HG03097 (cell line): ENCODE results near the gene KRT74.

Source experiments
- ATAC-seq: cut with Tn5 transposase; IDR thresholded peaks from one replicate; pipeline ENCODE4 v1.9.1; 2021; ENCODE audit not compliant: unreplicated experiment, low FRiP score

Gene KRT74

DNA sequence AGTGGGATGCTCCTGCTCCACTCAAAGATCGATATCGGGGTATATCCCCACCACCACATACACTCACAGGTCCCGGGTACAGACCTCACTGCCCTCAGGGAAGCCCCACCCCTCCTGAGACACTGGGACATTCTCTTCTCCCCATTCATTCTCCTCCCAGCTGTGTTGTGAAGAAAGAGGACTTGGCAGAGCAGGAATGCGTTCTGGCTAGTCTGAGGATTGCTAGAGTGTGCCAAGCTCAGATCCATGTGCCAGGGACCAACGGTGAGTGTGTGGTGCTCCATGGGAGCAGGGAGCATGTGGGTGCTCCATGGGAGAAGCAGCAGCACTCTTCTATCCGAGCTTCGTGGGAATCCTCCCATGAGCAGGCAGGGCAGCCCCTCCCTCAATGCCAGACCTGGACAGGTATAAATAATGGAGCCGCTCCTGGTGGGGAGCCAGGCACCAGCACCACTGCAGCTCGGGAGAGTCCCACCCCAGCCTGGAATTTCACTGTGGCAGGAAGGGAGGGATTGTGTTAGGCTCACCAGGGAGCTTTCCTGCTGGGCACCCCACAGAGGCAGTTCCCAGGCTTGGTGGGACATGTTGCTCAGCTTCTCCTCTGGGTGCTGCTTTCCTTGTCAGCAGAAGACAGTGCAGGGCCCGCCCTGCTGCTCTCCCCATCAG, 51.2 kb downstream of the KRT74 start:
- no peak for ATAC-seq

DNA sequence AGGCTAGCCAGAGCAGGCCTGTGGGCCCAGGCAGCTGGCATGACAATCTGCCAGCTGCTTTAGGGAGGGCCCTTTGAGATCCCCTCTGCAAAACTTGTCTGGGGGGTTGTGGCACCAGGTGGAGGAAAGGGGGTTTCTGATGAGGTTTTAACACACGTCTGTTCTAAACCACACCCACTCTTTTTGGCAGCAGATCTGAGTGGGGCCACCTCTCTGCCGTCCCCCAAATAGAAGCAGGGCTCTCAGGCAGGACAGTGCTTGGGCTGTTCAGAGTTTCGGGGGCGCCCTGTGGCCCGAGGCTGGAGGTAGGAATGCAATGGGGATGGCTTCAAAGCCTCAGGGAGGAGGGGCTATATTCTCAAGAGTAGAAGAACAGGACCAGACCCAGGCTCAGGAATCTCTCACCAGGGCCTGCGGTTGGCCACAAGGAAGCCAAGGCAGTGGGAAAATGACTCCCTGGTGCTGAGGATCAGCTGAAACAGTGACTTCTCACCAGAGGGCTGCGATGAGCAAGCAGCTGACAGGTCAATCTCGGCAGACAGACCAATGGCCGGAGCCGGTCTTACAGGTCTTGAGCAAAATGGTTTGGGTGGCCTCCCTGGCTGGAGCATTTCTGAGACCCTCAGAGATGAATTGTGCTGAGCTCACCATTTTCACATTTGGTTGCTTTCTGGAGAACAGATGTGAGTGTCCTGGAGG, 51.9 kb downstream of the KRT74 start:
- no peak for ATAC-seq

DNA sequence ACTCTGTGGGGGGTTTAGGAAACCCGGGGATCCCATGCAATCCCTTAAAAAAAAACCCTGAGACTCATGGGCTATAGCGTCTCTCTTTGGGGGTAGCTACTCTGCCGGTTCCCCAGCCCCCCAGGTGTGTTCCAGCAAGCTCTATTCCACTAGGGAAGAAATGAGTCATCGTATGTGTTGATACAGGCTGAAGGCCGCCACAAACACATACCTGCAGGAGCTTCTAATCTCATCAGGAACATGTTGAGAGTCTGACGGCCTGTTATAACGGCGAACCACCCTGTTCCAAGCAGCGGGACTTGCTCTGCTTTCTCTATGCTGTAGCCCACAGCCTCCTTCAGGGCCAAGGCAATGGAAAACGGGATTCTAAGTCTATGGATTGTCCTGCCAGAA, 52.5 kb downstream of the KRT74 start:
- ATAC-seq: no peak

DNA sequence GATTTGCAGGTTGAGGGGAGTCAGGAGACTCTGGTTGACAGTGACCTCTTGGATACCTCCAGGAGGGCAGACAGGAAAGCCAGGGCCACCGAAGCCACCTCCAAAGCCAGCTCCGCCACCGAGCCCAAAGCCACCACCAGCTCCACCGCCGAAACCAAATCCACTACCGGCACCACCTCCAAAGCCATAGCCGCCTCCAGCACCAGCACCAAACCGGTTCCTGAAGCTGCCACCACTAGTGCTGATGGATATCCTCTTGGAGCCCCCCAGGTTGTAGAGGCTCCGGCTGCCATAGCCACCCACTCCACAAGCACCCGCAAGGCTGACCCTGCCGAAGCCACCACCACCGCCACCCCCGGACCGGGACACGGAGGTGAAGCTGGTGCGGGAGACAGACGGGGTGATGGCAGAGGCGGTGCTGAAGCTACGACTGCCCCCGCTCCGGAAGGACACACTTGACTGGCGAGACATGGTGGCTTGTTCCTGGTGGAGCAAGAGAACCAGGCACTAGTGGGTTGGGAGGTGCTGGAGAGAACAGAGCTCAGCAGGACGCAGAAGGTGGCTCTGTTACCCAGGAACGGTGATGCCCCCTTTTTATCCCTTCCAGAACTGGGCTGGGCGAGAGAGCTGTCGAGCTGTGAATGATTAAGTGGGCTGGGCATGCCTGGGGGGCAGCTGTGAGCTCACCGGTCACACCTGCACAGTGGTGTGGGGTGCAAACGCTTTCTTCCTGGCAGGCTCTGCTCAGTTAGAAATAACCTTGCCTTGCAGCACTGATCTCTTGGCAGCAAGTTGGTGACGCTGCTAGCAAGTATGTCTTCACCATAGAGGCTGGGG, 53.6 kb downstream of the KRT74 start, which contains the start of gene KRT5:
Gene KRT5 (minus strand): TSS at position 569 of the 837 bp plus-strand sequence. CDS start 98 bp downstream, at position 471.
- ATAC-seq: no peak

DNA sequence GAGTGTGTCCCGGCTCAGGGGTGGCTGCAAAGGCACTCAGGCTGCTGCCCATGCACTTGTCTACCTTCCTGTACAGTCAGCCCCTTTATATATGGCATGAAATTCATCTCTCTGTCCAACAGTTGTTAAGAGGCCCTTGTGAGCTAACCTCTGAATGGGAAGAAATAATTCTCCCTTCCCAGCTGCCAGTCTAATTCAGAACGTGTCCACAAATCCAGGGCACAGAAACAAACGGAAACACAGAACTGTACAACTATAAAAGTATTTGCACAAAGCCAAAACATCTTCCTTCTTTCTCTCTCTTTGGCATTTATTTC, 54.3 kb downstream of the KRT74 start:
- ATAC-seq: no peak

DNA sequence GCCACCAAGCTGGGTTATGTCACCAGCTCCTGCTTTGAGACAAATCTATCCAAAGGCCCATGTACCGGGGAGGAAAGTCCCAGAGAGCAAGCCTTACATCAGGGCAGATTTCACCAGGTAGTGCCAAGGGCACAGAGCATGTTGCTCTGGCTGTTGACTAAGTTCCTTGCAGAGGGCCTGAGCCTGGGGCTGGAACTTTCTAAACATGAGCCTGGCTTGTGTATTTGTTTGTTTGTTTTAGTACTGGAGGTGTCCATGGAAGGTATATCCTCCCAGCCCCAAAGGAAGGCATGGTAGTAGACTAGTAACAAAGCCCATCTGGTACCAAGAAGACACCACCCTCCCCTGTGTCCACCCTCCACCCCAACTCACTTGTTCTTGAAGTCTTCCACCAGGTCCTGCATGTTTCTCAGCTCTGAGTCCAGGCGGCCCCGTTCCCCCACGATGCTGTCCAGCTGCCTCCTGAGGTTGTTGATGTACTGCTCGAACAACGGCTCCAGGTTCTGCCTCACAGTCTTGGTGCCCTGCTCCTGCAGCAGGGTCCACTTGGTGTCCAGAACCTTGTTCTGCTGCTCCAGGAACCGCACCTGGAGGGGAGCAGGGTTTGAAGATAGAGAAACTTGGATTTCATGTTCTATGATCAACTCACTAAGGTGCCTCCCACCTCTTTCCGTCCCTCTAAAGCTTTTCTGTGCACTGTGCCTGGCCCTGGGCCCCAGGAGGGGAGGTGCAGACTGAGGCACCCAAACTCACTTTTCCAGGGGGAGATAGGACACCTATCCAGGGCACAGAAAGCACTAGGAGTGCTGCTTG, 54.9 kb downstream of the KRT74 start:
- no peak for ATAC-seq

DNA sequence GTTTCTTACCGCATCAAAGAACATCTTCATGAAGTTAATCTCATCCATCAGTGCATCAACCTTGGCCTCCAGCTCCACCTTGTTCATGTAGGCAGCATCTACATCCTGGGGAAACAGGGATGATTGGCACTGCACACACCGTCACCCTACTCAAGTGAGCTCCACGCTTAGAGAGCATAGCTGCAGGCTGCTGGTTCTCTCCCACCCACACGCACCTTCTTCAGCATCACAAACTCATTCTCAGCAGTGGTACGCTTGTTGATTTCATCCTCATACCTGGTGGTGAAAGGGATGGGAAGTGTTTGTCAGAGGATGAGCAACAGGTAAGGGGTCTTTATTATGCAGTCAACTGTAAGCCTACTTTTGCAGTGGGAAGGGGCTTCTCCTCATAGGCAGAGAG, 55.8 kb downstream of the KRT74 start:
- ATAC-seq: no peak

DNA sequence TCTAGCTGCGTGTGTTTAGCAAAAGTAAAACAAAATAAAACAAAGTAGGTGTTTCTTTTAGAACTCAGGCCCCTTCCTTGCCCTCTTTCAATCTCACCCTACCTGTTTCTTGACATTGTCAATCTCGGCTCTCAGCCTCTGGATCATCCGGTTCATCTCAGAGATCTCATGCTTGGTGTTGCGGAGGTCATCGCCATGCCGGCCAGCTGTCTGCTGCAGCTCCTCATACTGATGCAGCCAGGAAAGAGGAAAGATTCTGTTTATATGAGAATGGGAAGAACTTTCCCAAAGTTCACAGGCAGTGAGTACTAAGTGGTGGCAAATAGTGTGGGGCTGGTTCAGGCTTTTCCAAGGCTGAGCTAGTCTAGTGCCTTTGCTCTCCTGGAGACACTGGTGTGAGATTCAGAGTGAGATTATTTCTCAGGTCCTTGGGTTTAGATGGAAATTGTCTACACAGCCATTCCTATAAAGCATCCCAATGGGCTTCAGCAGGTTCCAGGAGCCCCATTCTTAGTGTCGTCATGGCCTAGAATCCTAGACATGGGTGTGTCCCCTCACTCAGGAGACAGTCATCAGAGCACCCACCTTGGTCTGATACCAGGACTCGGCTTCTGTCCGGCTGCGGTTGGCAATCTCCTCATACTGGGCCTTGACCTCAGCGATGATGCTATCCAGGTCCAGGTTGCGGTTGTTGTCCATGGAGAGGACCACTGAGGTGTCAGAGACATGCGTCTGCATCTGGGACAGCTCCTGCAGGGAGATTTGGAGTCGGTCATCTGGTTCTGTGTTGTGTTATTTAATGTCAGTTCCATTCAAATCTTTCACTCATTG, 56.4 kb downstream of the KRT74 start:
- no peak for ATAC-seq

DNA sequence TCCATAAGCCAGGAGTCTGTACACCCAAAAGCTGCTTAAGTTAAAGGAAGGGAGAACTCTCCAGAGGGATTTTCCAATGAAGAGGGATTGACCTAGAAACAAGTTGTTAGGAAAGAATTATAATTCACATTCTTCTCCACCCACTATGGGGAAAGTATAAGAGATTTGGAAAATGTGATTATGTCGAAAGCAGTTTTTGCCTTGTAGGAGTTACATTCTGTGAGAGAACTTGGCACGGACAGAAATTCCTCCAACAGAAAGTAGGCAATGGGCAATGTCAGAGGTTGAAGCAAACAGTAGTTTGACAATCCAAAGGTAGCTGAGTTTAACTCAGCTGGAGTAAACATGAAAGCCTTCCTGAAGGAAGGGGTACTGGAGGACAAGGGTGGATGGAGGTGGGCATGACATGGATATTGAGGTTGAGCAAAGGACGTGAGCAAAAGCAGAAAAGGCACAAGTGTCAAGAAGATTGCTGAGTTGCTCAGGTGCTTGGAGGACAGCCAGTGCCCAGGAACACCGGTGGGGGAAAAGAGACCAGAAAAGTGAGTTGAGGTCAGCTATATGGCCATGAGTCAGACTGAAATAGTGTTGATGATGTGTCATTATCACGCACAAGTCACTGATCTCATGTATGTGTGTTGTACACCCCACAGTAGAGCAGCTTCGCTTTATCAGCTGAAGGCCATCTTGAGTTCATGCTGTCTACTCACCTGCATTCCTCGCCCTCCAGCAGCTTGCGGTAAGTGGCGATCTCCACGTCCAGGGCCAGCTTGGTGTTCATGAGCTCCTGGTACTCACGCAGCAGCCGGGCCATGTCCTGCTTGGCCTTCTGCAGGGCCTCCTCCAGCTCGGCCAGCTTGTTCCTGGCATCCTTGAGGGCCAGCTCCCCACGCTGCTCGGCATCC, 57.5 kb downstream of the KRT74 start:
- ATAC-seq: no peak
